WERI-Rb-1 (cell line): ENCODE measurements around the gene KIAA1210.

ENCODE experiments used
- DNase-seq: peaks from one replicate; pipeline ENCODE4 v3.0.0-alpha.2; 2020
- H3K27ac ChIP-seq: fragments of 250-450 bp; sonication (Bioruptor Pico); 2 replicates; pipeline ENCODE4 v1.5.1; 2020; ENCODE audit warnings: mild to moderate bottlenecking, moderate library complexity
- H3K27me3 ChIP-seq: fragments of 250-450 bp; sonication (Bioruptor Pico); 2 replicates; pipeline ENCODE4 v1.5.1; 2021; ENCODE audit warnings: mild to moderate bottlenecking, low read depth, moderate library complexity; ENCODE audit not compliant: insufficient read depth, severe bottlenecking
- H3K36me3 ChIP-seq: fragments of 250-450 bp; sonication (Bioruptor Pico); 2 replicates; pipeline ENCODE4 v1.5.1; 2020; ENCODE audit warnings: mild to moderate bottlenecking, moderate library complexity
- H3K4me3 ChIP-seq: 2 replicates; pipeline ENCODE4 v1.5.1; 2011; ENCODE audit warnings: low read depth, mild to moderate bottlenecking, control low read depth, low read length
- H3K9me3 ChIP-seq: fragments of 250-450 bp; sonication (Bioruptor Pico); 2 replicates; pipeline ENCODE4 v1.5.1; 2021; ENCODE audit warnings: mild to moderate bottlenecking, moderate library complexity; ENCODE audit not compliant: severe bottlenecking
- TF ChIP-seq, protein P1 (sequence below): IDR thresholded peaks from 2 replicates; pipeline ENCODE4 v1.5.1; 2011; ENCODE audit warnings: low read depth, mild to moderate bottlenecking, control low read depth, inconsistent platforms, low read length

KIAA1210 gene

DNA sequence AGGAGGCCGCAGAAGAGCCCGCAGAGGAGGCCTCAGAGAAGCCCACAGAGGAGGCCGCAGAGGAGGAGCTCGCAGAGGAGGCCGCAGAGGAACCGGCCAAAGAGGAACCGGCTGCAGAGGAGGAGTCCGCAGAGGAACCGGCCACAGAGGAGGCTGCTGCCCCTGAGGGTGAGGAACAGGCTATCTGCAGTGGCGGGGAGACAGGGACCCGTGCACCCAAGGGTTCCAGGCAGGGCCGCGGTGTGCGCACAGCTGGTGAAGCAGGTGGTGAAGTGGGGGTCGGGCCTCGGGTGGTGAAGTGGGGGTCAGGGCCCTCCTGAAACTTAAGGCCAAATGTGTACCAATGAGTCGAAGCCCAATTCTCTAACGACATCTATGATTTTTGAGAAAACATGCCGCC lies 53.7 kb downstream of the KIAA1210 start:
- Histone ChIP-seq H3K4me3 (no peak overlapping the region), H3K36me3 (no peaks in the 10 kb centered on the region), H3K9me3 (no peaks in the 10 kb centered on the region), H3K27me3 (peaks cover 46% of the 10 kb centered on the region), H3K27ac (no peak overlapping the region)
- DNase-seq = no peak
- TF ChIP-seq, protein P1, sequence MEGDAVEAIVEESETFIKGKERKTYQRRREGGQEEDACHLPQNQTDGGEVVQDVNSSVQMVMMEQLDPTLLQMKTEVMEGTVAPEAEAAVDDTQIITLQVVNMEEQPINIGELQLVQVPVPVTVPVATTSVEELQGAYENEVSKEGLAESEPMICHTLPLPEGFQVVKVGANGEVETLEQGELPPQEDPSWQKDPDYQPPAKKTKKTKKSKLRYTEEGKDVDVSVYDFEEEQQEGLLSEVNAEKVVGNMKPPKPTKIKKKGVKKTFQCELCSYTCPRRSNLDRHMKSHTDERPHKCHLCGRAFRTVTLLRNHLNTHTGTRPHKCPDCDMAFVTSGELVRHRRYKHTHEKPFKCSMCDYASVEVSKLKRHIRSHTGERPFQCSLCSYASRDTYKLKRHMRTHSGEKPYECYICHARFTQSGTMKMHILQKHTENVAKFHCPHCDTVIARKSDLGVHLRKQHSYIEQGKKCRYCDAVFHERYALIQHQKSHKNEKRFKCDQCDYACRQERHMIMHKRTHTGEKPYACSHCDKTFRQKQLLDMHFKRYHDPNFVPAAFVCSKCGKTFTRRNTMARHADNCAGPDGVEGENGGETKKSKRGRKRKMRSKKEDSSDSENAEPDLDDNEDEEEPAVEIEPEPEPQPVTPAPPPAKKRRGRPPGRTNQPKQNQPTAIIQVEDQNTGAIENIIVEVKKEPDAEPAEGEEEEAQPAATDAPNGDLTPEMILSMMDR = no peak

- Histone ChIP-seq H3K36me3 (no peaks in the 10 kb centered on the region), H3K4me3 (no peak overlapping the region), H3K27ac (no peak overlapping the region), H3K9me3 (no peaks in the 10 kb centered on the region), H3K27me3 (peaks cover 44% of the 10 kb centered on the region)
- no peak for DNase-seq
- TF ChIP-seq, protein P1 = no peak
Observed at GRCh38 chrX:119073200-119073905, 54.3 kb downstream of the KIAA1210 start.

GRCh38 chrX:119072744-119073143 lies 54.9 kb downstream of the KIAA1210 start, which contains the start of gene CT47C1:
Gene CT47C1, plus strand, starts transcription at chrX:119072993. Its CDS starts 233 bp downstream, at chrX:119073226.
- H3K27me3 ChIP-seq = peaks cover 48% of the 10 kb centered on the region
- H3K36me3 ChIP-seq = no peaks in the 10 kb centered on the region
- H3K4me3 ChIP-seq = no peak within 1 kb of the TSS
- no peaks in the 10 kb centered on the region for H3K9me3 ChIP-seq
- H3K27ac ChIP-seq = no peak within 1 kb of the TSS
- no peak for DNase-seq
- TF ChIP-seq, protein P1 = no peak

GRCh38 chrX:119071381-119071780 lies 56.2 kb downstream of the KIAA1210 start:
- DNase-seq = no peak
- H3K9me3 ChIP-seq = no peaks in the 10 kb centered on the region
- no peak overlapping the region for H3K4me3 ChIP-seq
- peaks cover 53% of the 10 kb centered on the region for H3K27me3 ChIP-seq
- no peak overlapping the region for H3K27ac ChIP-seq
- TF ChIP-seq, protein P1 = no peak
- H3K36me3 ChIP-seq = no peaks in the 10 kb centered on the region

DNA sequence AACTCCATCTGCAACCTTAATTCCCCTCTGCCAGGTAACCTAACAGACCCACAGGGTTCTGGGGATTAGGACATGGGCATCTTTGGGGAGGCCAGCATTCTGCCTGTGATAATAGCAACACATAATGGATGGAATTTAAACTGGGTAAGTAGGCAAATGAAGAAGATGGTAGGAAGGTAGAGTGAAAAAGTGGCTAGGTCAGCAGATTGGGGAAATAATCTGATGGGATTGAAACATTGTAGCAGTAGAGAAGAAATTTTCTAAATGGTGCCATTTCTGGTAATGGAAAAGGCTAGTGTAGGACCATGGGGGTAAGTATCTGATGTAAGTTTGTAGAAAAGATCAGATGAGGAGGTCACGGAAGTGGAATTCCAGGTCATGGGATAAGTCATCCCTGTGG lies 57.9 kb downstream of the KIAA1210 start:
- Histone ChIP-seq H3K27me3 (peaks cover 63% of the 10 kb centered on the region), H3K27ac (no peak overlapping the region), H3K4me3 (no peak overlapping the region), H3K36me3 (no peaks in the 10 kb centered on the region), H3K9me3 (no peaks in the 10 kb centered on the region)
- TF ChIP-seq, protein P1 = no peak
- DNase-seq = no peak

- Histone ChIP-seq H3K4me3 (no peak overlapping the region), H3K9me3 (no peaks in the 10 kb centered on the region), H3K27ac (no peak overlapping the region), H3K36me3 (no peaks in the 10 kb centered on the region), H3K27me3 (peaks cover 67% of the 10 kb centered on the region)
- TF ChIP-seq, protein P1 = no peak
- no peak for DNase-seq
Observed at GRCh38 chrX:119069128-119069527, 58.5 kb downstream of the KIAA1210 start.
